IPS-NIHi7 (cell line): ENCODE measurements around the gene AGAP1.

Experiments used
- DNase-seq: peaks from one replicate; pipeline ENCODE4 v3.0.0; 2012; ENCODE audit warnings: mixed read lengths; ENCODE audit errors: extremely low spot score

The AGAP1 gene

GRCh38 chr2:235663875-235664274 is 170.0 kb downstream of the AGAP1 start:
- DNase-seq: no peak

- DNase-seq: no peak
These were observed 171.9 kb downstream of the AGAP1 start for GRCh38 chr2:235665661-235666212.

- peak; percentile 44 for DNase-seq
These were observed 172.5 kb downstream of the AGAP1 start for GRCh38 chr2:235666213-235666781.

- no peak for DNase-seq
These were observed 174.9 kb downstream of the AGAP1 start for GRCh38 chr2:235668782-235669181.

- DNase-seq: peak; percentile 83
These were observed 175.5 kb downstream of the AGAP1 start for GRCh38 chr2:235669269-235669831.

DNA sequence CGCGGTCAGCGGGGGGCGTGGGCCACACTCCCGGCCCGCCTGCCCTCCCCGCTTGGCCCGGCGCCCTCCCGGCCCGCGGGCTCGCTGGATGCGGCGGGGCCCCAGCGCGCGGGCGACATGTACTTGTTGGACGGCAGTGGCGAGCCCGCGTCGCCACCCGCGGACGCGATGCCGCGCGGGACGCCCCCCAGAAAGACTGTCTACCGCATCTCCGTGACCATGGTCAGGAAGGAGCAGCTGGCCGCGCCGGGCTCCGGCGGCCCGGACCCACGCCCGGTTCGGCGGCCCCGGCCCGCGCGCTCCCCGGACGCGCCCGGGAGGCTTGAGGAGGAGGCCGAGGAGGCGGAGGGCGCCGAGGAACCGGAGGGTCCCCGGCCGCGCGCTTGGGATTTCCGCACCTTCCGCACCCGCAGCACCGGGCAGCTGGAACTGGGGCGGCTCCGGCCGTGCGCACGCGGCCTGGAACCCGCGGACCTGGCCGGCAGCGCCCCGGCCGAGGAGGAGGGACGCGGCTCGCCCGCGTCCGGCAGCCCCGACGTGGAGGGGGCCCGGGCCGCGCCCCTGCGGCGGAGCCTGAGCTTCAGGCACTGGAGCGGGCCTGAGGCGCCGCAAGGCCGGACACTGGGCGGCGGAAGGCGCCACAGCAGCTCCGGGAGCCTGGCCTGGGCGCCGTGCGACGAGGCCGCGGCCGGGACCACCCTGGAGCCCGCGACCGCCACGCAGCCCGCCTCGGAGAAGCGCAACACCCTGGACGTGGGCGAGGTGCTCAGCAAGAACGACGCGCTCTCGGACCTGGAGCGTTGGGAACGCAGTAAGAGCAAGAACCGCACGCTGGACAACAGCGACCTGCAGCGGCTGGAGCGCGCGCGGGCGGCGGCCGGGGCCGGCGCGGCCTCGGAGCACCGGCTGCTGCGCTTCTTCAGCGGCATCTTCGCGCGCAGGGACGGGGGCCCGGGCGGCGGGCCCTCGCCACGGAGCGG is 176.4 kb downstream of the AGAP1 start:
- DNase-seq: peak; percentile 61

DNA sequence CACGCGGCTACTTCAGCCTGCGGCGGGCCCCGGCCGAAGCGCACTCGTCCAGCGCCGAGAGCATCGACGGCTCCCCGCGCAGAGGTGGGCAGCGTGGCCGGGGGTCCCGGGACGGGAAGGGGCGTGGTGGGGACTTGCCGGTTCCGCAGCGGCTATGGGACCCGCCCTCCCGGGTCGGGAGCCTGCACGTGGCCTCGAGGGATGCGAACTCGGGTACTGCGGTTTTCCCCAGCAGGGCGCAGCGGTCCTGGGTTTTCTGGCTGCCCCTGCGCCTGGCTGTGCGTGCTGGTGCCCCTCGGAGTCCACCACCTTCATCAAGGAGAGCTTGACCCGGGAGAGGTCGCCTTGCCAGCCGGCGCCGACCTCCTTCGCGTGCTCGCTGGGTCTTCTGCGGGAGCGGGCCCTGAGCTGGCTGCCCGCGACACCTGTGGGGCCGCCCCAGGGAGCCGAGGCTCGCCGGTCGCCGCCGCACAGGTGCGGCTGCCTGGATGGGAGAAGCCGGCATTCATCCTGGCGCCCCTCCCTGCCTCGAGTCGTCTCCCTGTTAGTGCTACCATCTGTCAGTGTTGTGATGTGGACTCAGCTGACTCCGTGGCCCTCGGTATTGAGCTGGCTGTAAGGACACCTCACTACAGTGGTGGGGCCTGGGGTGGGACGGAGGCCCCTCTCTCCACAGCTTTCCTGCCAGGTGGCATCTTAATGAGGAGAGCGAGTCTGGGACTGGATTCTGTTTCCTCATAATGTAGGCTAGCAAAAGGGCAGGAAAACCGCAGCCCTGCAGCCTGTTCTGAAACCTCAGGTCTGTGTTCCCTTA is 177.3 kb downstream of the AGAP1 start:
- no peak for DNase-seq

DNA sequence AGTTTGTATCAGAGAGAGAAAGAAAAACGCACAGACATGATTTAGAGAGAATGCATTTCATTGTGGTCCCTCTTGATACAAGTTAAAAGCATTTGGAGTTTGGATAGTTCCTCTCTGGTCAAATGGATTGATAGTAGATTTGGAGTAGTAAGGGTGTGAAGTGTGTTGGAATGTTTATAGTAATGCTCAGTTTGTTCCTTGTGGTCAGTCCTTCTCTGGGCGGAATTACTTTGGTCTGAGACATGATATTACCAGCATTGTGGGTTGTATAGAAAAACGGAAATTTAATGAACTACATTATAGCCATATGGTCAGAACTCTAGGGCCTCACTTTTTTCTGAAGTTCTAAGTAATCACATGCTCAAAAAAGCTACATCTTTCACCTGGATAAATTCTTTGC is 178.9 kb downstream of the AGAP1 start:
- DNase-seq: no peak

- no peak for DNase-seq
These were observed 180.3 kb downstream of the AGAP1 start for GRCh38 chr2:235674146-235674545.

GRCh38 chr2:235674812-235675211 is 181.0 kb downstream of the AGAP1 start:
- no peak for DNase-seq

GRCh38 chr2:235675678-235676535 is 182.1 kb downstream of the AGAP1 start:
- no peak for DNase-seq

DNA sequence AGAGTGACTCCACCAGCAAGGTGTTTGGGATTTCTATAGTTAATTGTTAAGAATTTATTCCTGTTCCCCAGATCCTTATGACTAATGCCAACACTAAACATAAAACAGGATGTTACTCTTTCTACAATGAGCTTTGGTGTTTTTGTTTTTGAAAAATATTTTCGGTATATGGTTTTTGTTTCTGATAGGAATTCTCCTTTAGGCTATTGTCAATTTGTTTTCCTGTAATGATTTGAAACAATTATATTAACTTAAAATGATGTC is 182.6 kb downstream of the AGAP1 start:
- no peak for DNase-seq

DNA sequence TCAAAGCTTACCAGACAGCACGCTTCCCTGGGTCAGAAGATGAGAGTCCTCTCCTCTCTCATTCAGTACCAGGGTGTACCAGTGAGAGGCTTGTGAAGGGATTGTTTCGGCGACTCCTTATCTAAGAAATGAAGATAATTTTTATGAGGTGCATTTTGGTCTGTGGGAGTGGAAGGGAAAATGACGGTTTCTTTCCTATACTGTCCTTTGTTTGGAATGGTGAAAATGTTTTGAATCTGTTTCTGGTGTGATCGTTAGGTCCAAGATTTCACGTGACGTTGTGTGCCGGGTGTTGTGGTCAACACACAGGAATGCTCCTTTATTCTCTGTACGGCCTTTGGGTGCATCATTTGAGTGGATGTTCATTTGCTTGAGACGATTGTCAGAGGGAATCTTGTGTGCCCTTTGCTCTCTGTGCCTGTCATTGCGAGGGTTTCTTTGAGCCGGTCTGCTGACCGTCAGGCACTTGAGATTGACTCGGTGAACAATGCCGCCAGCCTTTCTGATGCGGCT is 183.5 kb downstream of the AGAP1 start:
- no peak for DNase-seq

GRCh38 chr2:235677937-235678336 is 184.1 kb downstream of the AGAP1 start:
- no peak for DNase-seq

GRCh38 chr2:235678712-235679111 is 184.9 kb downstream of the AGAP1 start:
- no peak for DNase-seq

GRCh38 chr2:235679471-235679870 is 185.6 kb downstream of the AGAP1 start:
- no peak for DNase-seq

GRCh38 chr2:235685024-235685721 is 191.3 kb downstream of the AGAP1 start:
- no peak for DNase-seq

- no peak for DNase-seq
These were observed 194.9 kb downstream of the AGAP1 start for GRCh38 chr2:235688511-235689426.

GRCh38 chr2:235689427-235689853 is 195.6 kb downstream of the AGAP1 start:
- no peak for DNase-seq
